Common myeloid progenitor, CD34-positive (primary cell): Measurements from ENCODE around the gene ZC3HAV1L.

Experiments
- CTCF ChIA-PET: fragments of 350-600 bp; sonication (Branson Sonifier 250); formaldehyde crosslinking; loops from one replicate; lab custom pipeline; 2021; ENCODE audit warnings: antibody characterized with exemption; lab: Charles Lee
- POLR2A ChIA-PET: fragments of 350-600 bp; sonication (Branson Sonifier 250); formaldehyde crosslinking; loops from one replicate; lab custom pipeline; 2021; ENCODE audit warnings: antibody characterized with exemption; lab: Charles Lee
- DNase-seq, 3 donors: peaks; one replicate each; pipeline versions ENCODE4 v3.0.0 to v3.0.0-alpha.2; 2013
- H3K27ac ChIP-seq, 2 experiments: 1 replicate in 1 of 2; 2 replicates in 1 of 2; pipeline ENCODE4 v1.7.0; 2013; ENCODE audit warnings: inconsistent platforms in 2 of 2, low read length in 2 of 2, mild to moderate bottlenecking in 2 of 2, low read depth in 1 of 2, moderate library complexity in 1 of 2; ENCODE audit not compliant: severe bottlenecking in 2 of 2, insufficient read depth in 1 of 2, poor library complexity in 1 of 2
- H3K27me3 ChIP-seq, 5 experiments: replicated peaks in 2 of 5; 1 replicate in 3 of 5; 2 replicates in 2 of 5; pipeline versions ENCODE4 v1.6.1 to v1.7.0; 2013; ENCODE audit warnings: low read length in 4 of 5, mild to moderate bottlenecking in 2 of 5, moderate library complexity in 2 of 5, inconsistent platforms in 1 of 5; ENCODE audit not compliant: insufficient read depth in 5 of 5, control insufficient read depth in 4 of 5
- H3K36me3 ChIP-seq, 4 experiments: 1 replicate in 2 of 4; 2 replicates in 2 of 4; pipeline versions ENCODE4 v1.6.1 to v1.7.0; 2013; ENCODE audit warnings: low read length in 3 of 4, control low read depth in 1 of 4, mild to moderate bottlenecking in 1 of 4; ENCODE audit not compliant: control insufficient read depth in 4 of 4, insufficient read depth in 4 of 4
- H3K4me1 ChIP-seq, 4 experiments: 1 replicate in 3 of 4; 2 replicates in 1 of 4; pipeline versions ENCODE4 v1.6.1 to v1.7.1; 2013; ENCODE audit warnings: low read length in 3 of 4, mild to moderate bottlenecking in 3 of 4, control low read depth in 1 of 4, inconsistent platforms in 1 of 4, moderate library complexity in 1 of 4; ENCODE audit not compliant: control insufficient read depth in 4 of 4, insufficient read depth in 4 of 4; ENCODE audit errors: control extremely low read depth in 1 of 4
- H3K4me3 ChIP-seq, 7 experiments: 1 replicate in 4 of 7; 2 replicates in 3 of 7; pipeline versions ENCODE4 v1.5.1 to v1.7.0; 2013; ENCODE audit warnings: mild to moderate bottlenecking in 7 of 7, low read length in 6 of 7, moderate library complexity in 6 of 7, inconsistent platforms in 2 of 7, low read depth in 2 of 7, control low read depth in 1 of 7; ENCODE audit not compliant: insufficient read depth in 4 of 7, control insufficient read depth in 1 of 7; ENCODE audit errors: extremely low read depth in 1 of 7
- H3K9me3 ChIP-seq, 5 experiments: 1 replicate in 4 of 5; 2 replicates in 1 of 5; pipeline versions ENCODE4 v1.6.1 to v1.7.1; 2013; ENCODE audit warnings: low read length in 4 of 5, mild to moderate bottlenecking in 2 of 5, inconsistent platforms in 1 of 5, low read depth in 1 of 5, moderate library complexity in 1 of 5; ENCODE audit not compliant: control insufficient read depth in 4 of 5, insufficient read depth in 2 of 5; ENCODE audit errors: control extremely low read depth in 1 of 5
- WGBS: methylation state at CpG from one replicate; pipeline ENCODE4 v1.1.5; 2013; ENCODE audit not compliant: insufficient coverage; 5-methylcytosine and 5-hydroxymethylcytosine counted together

Gene ZC3HAV1L

DNA sequence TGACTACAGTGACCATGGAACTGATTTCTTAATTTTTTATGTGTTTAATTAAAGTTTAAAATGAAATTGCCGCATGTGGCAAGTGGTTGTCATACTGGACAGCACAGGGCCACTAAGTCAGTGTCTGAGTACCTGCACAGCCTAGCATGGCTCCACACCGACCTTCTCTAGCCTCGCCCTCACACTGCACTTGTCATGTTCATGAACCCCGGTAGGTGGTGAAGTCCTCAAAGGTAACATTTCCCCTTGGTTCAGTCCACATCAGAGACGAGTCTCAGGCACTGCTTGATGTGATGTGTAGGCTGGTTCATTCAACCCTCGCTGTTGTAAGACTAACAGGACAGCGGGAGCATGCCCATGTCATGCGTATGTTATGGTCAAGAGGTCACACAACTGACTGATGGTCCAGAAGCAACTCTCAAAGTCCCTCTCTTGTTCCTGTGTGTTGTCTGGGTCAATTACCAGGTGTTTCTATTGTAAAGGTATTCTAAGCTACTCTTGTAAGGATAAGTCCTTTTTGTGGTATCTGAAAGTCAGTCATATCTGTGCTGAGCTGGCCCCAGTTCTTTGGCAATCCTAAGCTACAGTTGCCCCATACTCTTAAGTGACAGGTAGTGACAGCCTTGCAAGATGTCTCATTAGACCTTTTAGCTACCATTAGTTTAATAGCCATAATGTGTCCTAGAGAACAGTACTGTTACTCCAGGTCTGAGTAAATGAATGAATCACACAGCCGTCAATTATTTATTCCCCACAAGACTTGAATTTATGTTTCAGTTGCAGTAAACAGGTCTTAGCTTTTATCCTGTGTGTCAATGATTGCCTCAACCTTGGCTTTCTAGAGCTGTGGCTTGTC, 32.9 kb upstream of the ZC3HAV1L start:
- Histone ChIP-seq H3K9me3 (no peaks in the 10 kb centered on the region), H3K36me3 (peaks cover 30 to 87% (median 61%) of the 10 kb centered on the region in 4 experiments), H3K4me3 (no peak overlapping the region), H3K4me1 (peaks cover 5 to 23% (median 10%) of the 10 kb centered on the region in 4 experiments), H3K27ac (no peak overlapping the region), H3K27me3 (no peaks in the 10 kb centered on the region)
- 98% methylated on average over 6 of the region's 9 CpGs for WGBS
- DNase-seq, result no peak
- CTCF ChIA-PET, result interaction anchor here (1.0 to 2.5 kb wide), 5 partner anchors 9 to 58 kb away, joined by 3 to 12 read pairs (median 4); no protein-coding TSS in a partner anchor
- POLR2A ChIA-PET, result no interaction called here

DNA sequence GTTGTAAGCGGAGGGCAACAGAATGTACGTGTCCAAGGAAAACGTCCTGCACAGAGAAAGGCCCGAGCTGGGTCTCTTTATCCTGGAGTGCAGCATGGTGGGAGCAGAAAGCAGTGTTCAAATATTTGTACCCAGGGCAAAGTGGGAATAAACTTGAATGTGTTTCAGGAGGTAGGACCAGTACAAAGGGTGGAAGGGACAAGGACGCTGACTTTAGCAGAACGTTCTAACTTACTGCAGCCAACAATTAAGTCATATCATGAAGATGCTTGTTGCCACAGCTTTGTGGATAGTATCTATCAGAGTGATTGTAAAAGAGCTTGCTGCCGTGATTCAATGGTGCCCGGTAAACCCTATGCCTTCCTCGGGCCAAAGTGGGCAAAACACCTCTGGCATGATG, 30.5 kb upstream of the ZC3HAV1L start:
- Histone ChIP-seq H3K27me3 (no peaks in the 10 kb centered on the region), H3K36me3 (peaks cover 39 to 91% (median 64%) of the 10 kb centered on the region in 4 experiments), H3K27ac (no peak overlapping the region), H3K4me1 (no peaks in the 10 kb centered on the region), H3K4me3 (no peak overlapping the region), H3K9me3 (no peaks in the 10 kb centered on the region)
- 99% methylated on average over 8 of the region's 9 CpGs for WGBS
- ChIA-PET CTCF (interaction anchor here (0.8 to 1.8 kb wide), 6 partner anchors 13 to 49 kb away, joined by 3 to 10 read pairs (median 4); no protein-coding TSS in a partner anchor), POLR2A (interaction anchor here (0.9 kb wide), 1 partner anchor 31 kb away, joined by 4 read pairs; the partner anchor contains the start of gene ZC3HAV1L)
- no peak for DNase-seq

DNA sequence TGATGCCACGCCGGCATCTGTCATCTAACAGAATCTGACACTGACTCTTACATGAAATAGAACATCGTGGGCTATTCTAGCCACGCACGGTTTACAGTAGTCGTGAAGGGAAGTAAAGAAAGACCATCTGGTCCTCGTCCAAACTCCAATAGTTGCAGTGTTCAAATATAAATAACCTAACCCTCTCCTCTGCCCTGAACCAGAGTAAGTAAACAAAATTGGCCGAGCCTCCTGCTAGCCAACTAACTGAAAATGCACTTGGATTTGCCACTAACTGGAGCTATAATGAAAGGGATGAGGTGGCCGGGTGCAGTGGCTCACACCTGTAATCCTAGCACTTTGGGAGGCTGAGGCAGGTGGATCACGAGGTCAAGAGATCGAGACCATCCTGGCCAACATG, 29.5 kb upstream of the ZC3HAV1L start:
- Histone ChIP-seq H3K27ac (no peak overlapping the region), H3K4me3 (no peak overlapping the region), H3K36me3 (peaks cover 46 to 92% (median 69%) of the 10 kb centered on the region in 4 experiments), H3K9me3 (no peaks in the 10 kb centered on the region), H3K4me1 (peaks cover 0 to 2% (median 0%) of the 10 kb centered on the region in 4 experiments), H3K27me3 (no peaks in the 10 kb centered on the region)
- POLR2A ChIA-PET, result no interaction called here
- WGBS, result 97% methylated on average over 6 of the region's 11 CpGs
- no peak for DNase-seq
- CTCF ChIA-PET, result interaction anchor here (0.6 to 2.6 kb wide), 6 partner anchors 10 to 93 kb away, joined by 3 to 13 read pairs (median 4); no protein-coding TSS in a partner anchor

DNA sequence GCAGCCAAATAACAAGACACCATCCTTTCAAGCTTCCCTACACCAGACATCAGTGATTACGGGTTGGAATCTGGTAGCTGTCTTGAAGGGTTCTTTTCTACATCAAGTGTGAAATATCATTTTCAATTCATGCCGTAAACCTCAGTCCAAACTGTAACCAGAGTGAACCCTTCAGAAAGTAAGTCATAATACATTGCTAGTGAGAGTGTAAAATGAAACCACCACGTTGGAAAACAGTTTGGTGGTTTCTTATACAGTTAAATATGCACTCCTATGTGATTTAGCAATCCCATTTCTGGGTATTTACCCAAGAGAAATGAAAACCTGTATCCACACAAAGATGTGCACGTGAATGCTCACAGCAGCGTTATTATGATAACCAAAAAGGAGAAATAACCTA, 25.6 kb upstream of the ZC3HAV1L start:
- H3K27ac ChIP-seq, result no peak overlapping the region
- 17% methylated on average over 1 of the region's 5 CpGs for WGBS
- no peaks in the 10 kb centered on the region for H3K9me3 ChIP-seq
- ChIA-PET POLR2A (no interaction called here), CTCF (interaction anchor here (0.6 to 2.4 kb wide), 5 partner anchors 8 to 118 kb away, joined by 3 to 12 read pairs (median 3); no protein-coding TSS in a partner anchor)
- H3K36me3 ChIP-seq, result peaks cover 46 to 89% (median 67%) of the 10 kb centered on the region in 4 experiments
- no peaks in the 10 kb centered on the region for H3K27me3 ChIP-seq
- H3K4me3 ChIP-seq, result no peak overlapping the region
- peaks cover 0 to 8% (median 5%) of the 10 kb centered on the region in 4 experiments for H3K4me1 ChIP-seq
- no peak for DNase-seq

DNA sequence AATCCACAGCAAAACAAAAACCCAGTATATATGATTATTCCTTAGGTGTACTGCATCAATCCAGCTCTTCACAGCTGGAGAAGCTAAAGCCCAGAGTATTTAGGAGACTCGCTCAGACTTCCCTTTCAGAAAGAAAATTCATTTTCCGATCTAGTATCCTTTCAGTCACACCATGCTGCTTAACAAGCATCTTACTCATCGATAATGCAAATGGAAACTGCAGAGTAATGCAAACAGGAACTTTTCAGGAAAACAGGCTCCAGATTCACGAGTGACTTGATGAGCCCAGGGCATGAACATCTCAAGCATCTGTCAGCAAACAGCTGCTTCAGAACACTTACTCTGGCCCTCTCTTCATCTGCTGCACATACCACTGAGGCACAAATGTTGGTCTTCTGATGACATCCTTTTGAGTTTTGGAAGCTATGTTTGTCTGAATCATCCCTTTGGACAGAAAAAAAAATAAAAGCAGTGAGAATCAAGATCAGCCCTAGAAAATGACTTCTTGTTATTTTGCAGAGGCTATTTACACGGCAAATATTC, 24.9 kb upstream of the ZC3HAV1L start:
- POLR2A ChIA-PET, result interaction anchor here (0.7 to 1.0 kb wide), 2 partner anchors 10 to 43 kb away, joined by 3 to 5 read pairs; no protein-coding TSS in a partner anchor
- H3K9me3 ChIP-seq, result no peaks in the 10 kb centered on the region
- no peaks in the 10 kb centered on the region for H3K27me3 ChIP-seq
- no peak for DNase-seq
- 82% methylated on average over 5 of the region's 5 CpGs for WGBS
- no peak overlapping the region for H3K4me3 ChIP-seq
- H3K27ac ChIP-seq, result no peak overlapping the region
- CTCF ChIA-PET, result interaction anchor here (0.6 to 2.7 kb wide), 10 partner anchors 9 to 166 kb away, joined by 3 to 12 read pairs (median 5); no protein-coding TSS in a partner anchor
- peaks cover 40 to 88% (median 66%) of the 10 kb centered on the region in 4 experiments for H3K36me3 ChIP-seq
- peaks cover 0 to 8% (median 5%) of the 10 kb centered on the region in 4 experiments for H3K4me1 ChIP-seq

DNA sequence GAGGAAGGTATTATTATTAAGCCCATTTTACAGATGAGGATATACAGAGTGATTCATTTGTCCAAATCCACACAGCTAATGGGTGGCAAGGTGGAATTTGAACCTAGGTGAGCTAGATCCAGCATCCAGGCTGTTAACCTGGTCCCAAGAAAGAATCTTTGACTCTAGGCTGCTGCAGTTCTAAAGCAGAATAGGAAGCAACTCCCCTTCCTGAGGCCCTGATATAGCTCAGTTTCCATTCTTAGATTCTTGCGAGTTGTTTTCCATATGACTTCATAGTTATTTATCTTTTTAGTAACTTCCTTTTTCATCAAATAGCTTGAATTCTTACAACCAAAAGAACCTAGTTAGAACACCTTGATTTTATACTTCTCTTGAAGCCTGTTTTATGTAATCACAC, 24.1 kb upstream of the ZC3HAV1L start:
- Histone ChIP-seq H3K36me3 (peaks cover 39 to 88% (median 67%) of the 10 kb centered on the region in 4 experiments), H3K9me3 (no peaks in the 10 kb centered on the region), H3K4me1 (peaks cover 0 to 8% (median 5%) of the 10 kb centered on the region in 4 experiments), H3K27ac (peak overlapping the region in 1 of 2 experiments; percentile 53), H3K27me3 (no peaks in the 10 kb centered on the region), H3K4me3 (no peak overlapping the region)
- DNase-seq, result no peak
- CTCF ChIA-PET, result interaction anchor here (0.9 to 2.7 kb wide), 11 partner anchors 10 to 174 kb away, joined by 3 to 12 read pairs (median 6); no protein-coding TSS in a partner anchor
- POLR2A ChIA-PET, result interaction anchor here (1.0 to 1.2 kb wide), 2 partner anchors 9 to 40 kb away, joined by 3 to 5 read pairs; no protein-coding TSS in a partner anchor
- WGBS, result no CpG with 5 or more reads among the region's 1 CpG
